ENCODE measurements around the gene KCTD11. TPM values are rescaled to one million over a fixed set of nuclear protein-coding genes. Genes with fewer than 3 reads are reported as not detected.
"Not testable (repeated sequence)": the region's sequence is repeated elsewhere in the genome, so short reads cannot be mapped to it uniquely, and the experiment has no call there.

Gene KCTD11
- total and polyA plus RNA-seq, 10 of the 15 experiments (the other 5 are each of a cell fraction or from before 2014, with no cell fraction given) = 0.05 to 7.3 (median 2.9) TPM

GRCh38 chr17:7363311-7363710, 11.3 kb downstream of the KCTD11 start:
- ChIA-PET RAD21 (ENCODE audit: unreplicated experiment) (interaction anchor here (0.7 kb wide), 1 partner anchor 113 kb away, joined by 3 read pairs; no protein-coding TSS in a partner anchor), SMC1A (ENCODE audit: uncharacterized antibody, unreplicated experiment) (no interaction called here), CTCF (interaction anchor here (3.5 kb wide), 1 partner anchor 9 kb away, joined by 15 read pairs; no protein-coding TSS in a partner anchor), POLR2A (interaction anchor here (0.6 kb wide), 1 partner anchor 118 kb away, joined by 4 read pairs; no protein-coding TSS in a partner anchor)
- no peaks in the 10 kb centered on the region for H4K20me1 ChIP-seq (ENCODE audit: control insufficient read depth, insufficient read depth)
- no peak overlapping the region for H2AFZ ChIP-seq (ENCODE audit: control insufficient read depth, low read depth, low read length)
- no peak overlapping the region for H3K4me3 ChIP-seq
- 51% methylated on average over 6 of the region's 6 CpGs for WGBS (ENCODE audit: insufficient coverage, insufficient replicate concordance, low lambda C conversion rate, missing lambda C conversion rate)
- DNase-seq (ENCODE audit: low read depth, low spot score) = no peak
- no peak for FAIRE-seq
- TF ChIP-seq HDAC2 (IDR thresholded peaks at IDR 0.05) (no peak), MXI1 (IDR thresholded peaks at IDR 0.05; ENCODE audit: low read depth, low read length) (no peak), CEBPB (IDR thresholded peaks at IDR 0.05; ENCODE audit: borderline replicate concordance in 1 of 2, low read depth in 2 of 2, low read length in 2 of 2) (no peak)
- no peaks in the 10 kb centered on the region for H3K27me3 ChIP-seq (replicated peaks in 1 of 2; ENCODE audit: control insufficient read depth in 2 of 2, insufficient read depth in 2 of 2, low read length in 1 of 2)
- no peaks in the 10 kb centered on the region for H3K9me3 ChIP-seq (replicated peaks; ENCODE audit: control insufficient read depth, insufficient read depth, low read length)
- no peak overlapping the region for H3K9ac ChIP-seq (ENCODE audit: control insufficient read depth, insufficient read depth, low read length)
- H3K36me3 ChIP-seq (ENCODE audit: control insufficient read depth in 2 of 2, insufficient read depth in 2 of 2, low read length in 1 of 2) = no peaks in the 10 kb centered on the region
- H3K4me2 ChIP-seq (ENCODE audit: control insufficient read depth, insufficient read depth) = no peak overlapping the region
- no TSS peak for BruUV-seq (replicated peaks)
- no peak for ATAC-seq
- H3K79me2 ChIP-seq (ENCODE audit: control insufficient read depth, insufficient read depth, low read length) = no peaks in the 10 kb centered on the region
- intact Hi-C loops (cut with micrococcal nuclease; ENCODE audit: unreplicated experiment) (no loop called here), in situ Hi-C loops (cut with MboI) (no loop called here)
- H3K4me1 ChIP-seq (ENCODE audit: control insufficient read depth, insufficient read depth, low read length) = no peaks in the 10 kb centered on the region
- no peak overlapping the region for H3K27ac ChIP-seq (ENCODE audit: control insufficient read depth, insufficient read depth)

DNA sequence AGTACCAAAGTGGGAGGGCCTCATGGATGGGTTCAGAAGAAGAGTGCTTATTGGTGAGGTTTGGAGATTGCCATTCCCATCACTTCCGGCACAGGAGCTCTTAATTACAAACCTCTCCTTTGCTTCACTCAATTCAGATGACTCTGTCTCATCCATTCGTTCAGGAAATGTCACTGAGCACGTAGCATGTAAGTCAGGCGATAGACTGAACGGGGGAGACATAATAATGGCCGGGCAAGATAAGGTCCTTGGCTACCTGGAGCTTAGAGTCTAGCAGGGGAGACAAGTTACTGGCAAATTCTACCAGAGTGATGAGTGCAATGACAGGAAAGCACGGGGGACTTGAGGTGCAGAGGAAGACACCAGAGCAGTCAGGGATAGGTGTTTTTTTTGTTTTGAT, 14.0 kb downstream of the KCTD11 start:
- in situ Hi-C loops (cut with MboI); H3K36me3 ChIP-seq (ENCODE audit: control insufficient read depth in 2 of 2, insufficient read depth in 2 of 2, low read length in 1 of 2); POLR2A ChIA-PET; SMC1A ChIA-PET (ENCODE audit: uncharacterized antibody, unreplicated experiment); H3K4me3 ChIP-seq; FAIRE-seq; ATAC-seq; H3K4me2 ChIP-seq (ENCODE audit: control insufficient read depth, insufficient read depth); H3K9me3 ChIP-seq (replicated peaks; ENCODE audit: control insufficient read depth, insufficient read depth, low read length); H3K9ac ChIP-seq (ENCODE audit: control insufficient read depth, insufficient read depth, low read length); H2AFZ ChIP-seq (ENCODE audit: control insufficient read depth, low read depth, low read length); RAD21 ChIA-PET (ENCODE audit: unreplicated experiment); BruUV-seq (replicated peaks); H3K27me3 ChIP-seq (replicated peaks in 1 of 2; ENCODE audit: control insufficient read depth in 2 of 2, insufficient read depth in 2 of 2, low read length in 1 of 2); CTCF ChIA-PET; H3K79me2 ChIP-seq (ENCODE audit: control insufficient read depth, insufficient read depth, low read length); intact Hi-C loops (cut with micrococcal nuclease; ENCODE audit: unreplicated experiment); DNase-seq (ENCODE audit: low read depth, low spot score); H4K20me1 ChIP-seq (ENCODE audit: control insufficient read depth, insufficient read depth); H3K4me1 ChIP-seq (ENCODE audit: control insufficient read depth, insufficient read depth, low read length); H3K27ac ChIP-seq (ENCODE audit: control insufficient read depth, insufficient read depth): not testable (repeated sequence)
- 68% methylated on average over 6 of the region's 7 CpGs for WGBS (ENCODE audit: insufficient coverage, insufficient replicate concordance, low lambda C conversion rate, missing lambda C conversion rate)

Data from GM12878 (cell line).